Activated CD4-positive, alpha-beta T cell treated with anti-CD3 and anti-CD28 coated beads, Interleukin-2, amount 10 ng/mL, durations not matched to agents 24 days and 14 days (primary cell): Measurements from ENCODE around the gene NELL1. TPM values are rescaled to one million over a fixed set of nuclear protein-coding genes. Genes with fewer than 3 reads are reported as not detected.

Experiments
- DNase-seq: peaks from one replicate; pipeline ENCODE4 v3.0.0; 2022
- H3K27ac Mint-ChIP-seq: one replicate; pipeline ENCODE4 v1.8.0; 2022; ENCODE audit warnings: mild to moderate bottlenecking, mixed read lengths
- H3K27me3 Mint-ChIP-seq: one replicate; pipeline ENCODE4 v1.8.0; 2022; ENCODE audit warnings: mixed read lengths
- H3K36me3 Mint-ChIP-seq: one replicate; pipeline ENCODE4 v1.8.0; 2022; ENCODE audit warnings: low read depth, mild to moderate bottlenecking, mixed read lengths
- H3K4me1 Mint-ChIP-seq: one replicate; pipeline ENCODE4 v1.8.0; 2021; ENCODE audit warnings: mixed read lengths
- H3K4me3 Mint-ChIP-seq: one replicate; pipeline ENCODE4 v1.8.0; 2022; ENCODE audit warnings: mild to moderate bottlenecking, moderate library complexity, mixed read lengths
- H3K9me3 Mint-ChIP-seq: one replicate; pipeline ENCODE4 v1.8.0; 2021; ENCODE audit warnings: mixed read lengths
- intact Hi-C: fragments of 100-400 bp; cut with micrococcal nuclease; formaldehyde crosslinking; loops from one replicate; pipeline ENCODE4 v1.15.1; 2023
- total RNA-seq: library from RNA; stranded (reverse); gene quantifications from 2 replicates; pipeline ENCODE4 v1.2.3, GENCODE V29; 2022

NELL1 gene
- total RNA-seq, 1 donor from 2014 or later, result not detected

GRCh38 chr11:20881328-20882079 is 212.1 kb downstream of the NELL1 start:
- no peak overlapping the region for H3K4me3 Mint-ChIP-seq
- no peaks in the 10 kb centered on the region for H3K9me3 Mint-ChIP-seq
- intact Hi-C loops, result no loop called here
- no peaks in the 10 kb centered on the region for H3K4me1 Mint-ChIP-seq
- no peak for DNase-seq
- no peak overlapping the region for H3K27ac Mint-ChIP-seq
- H3K27me3 Mint-ChIP-seq, result no peaks in the 10 kb centered on the region
- H3K36me3 Mint-ChIP-seq, result no peaks in the 10 kb centered on the region

GRCh38 chr11:20887137-20887536 is 217.8 kb downstream of the NELL1 start:
- H3K27ac Mint-ChIP-seq, result no peak overlapping the region
- no peaks in the 10 kb centered on the region for H3K27me3 Mint-ChIP-seq
- intact Hi-C loops, result no loop called here
- DNase-seq, result no peak
- no peak overlapping the region for H3K4me3 Mint-ChIP-seq
- H3K9me3 Mint-ChIP-seq, result no peaks in the 10 kb centered on the region
- H3K36me3 Mint-ChIP-seq, result no peaks in the 10 kb centered on the region
- no peaks in the 10 kb centered on the region for H3K4me1 Mint-ChIP-seq

- no peak for DNase-seq
- Mint-ChIP-seq H3K9me3 (no peaks in the 10 kb centered on the region), H3K27me3 (no peaks in the 10 kb centered on the region), H3K4me1 (no peaks in the 10 kb centered on the region), H3K27ac (no peak overlapping the region), H3K4me3 (no peak overlapping the region), H3K36me3 (no peaks in the 10 kb centered on the region)
- intact Hi-C loops, result no loop called here
Measured at GRCh38 chr11:20894296-20894695, 224.9 kb downstream of the NELL1 start.

- no peaks in the 10 kb centered on the region for H3K27me3 Mint-ChIP-seq
- intact Hi-C loops, result no loop called here
- H3K9me3 Mint-ChIP-seq, result no peaks in the 10 kb centered on the region
- H3K36me3 Mint-ChIP-seq, result no peaks in the 10 kb centered on the region
- no peak for DNase-seq
- no peak overlapping the region for H3K27ac Mint-ChIP-seq
- H3K4me1 Mint-ChIP-seq, result no peaks in the 10 kb centered on the region
- no peak overlapping the region for H3K4me3 Mint-ChIP-seq
Measured at GRCh38 chr11:20909995-20910726, 240.8 kb downstream of the NELL1 start.

- H3K4me3 Mint-ChIP-seq, result no peak overlapping the region
- no peaks in the 10 kb centered on the region for H3K36me3 Mint-ChIP-seq
- no peak for DNase-seq
- H3K27ac Mint-ChIP-seq, result no peak overlapping the region
- H3K27me3 Mint-ChIP-seq, result no peaks in the 10 kb centered on the region
- intact Hi-C loops, result no loop called here
- H3K9me3 Mint-ChIP-seq, result no peaks in the 10 kb centered on the region
- no peaks in the 10 kb centered on the region for H3K4me1 Mint-ChIP-seq
Measured at GRCh38 chr11:20910733-20911132, 241.3 kb downstream of the NELL1 start.

GRCh38 chr11:20912065-20912821 is 242.9 kb downstream of the NELL1 start:
- no peaks in the 10 kb centered on the region for H3K36me3 Mint-ChIP-seq
- no peaks in the 10 kb centered on the region for H3K9me3 Mint-ChIP-seq
- H3K4me3 Mint-ChIP-seq, result no peak overlapping the region
- no peaks in the 10 kb centered on the region for H3K27me3 Mint-ChIP-seq
- DNase-seq, result no peak
- H3K27ac Mint-ChIP-seq, result no peak overlapping the region
- intact Hi-C loops, result no loop called here
- no peaks in the 10 kb centered on the region for H3K4me1 Mint-ChIP-seq

GRCh38 chr11:20912922-20913512 is 243.6 kb downstream of the NELL1 start:
- Mint-ChIP-seq H3K4me3 (no peak overlapping the region), H3K27me3 (no peaks in the 10 kb centered on the region), H3K27ac (no peak overlapping the region), H3K4me1 (no peaks in the 10 kb centered on the region), H3K36me3 (no peaks in the 10 kb centered on the region), H3K9me3 (no peaks in the 10 kb centered on the region)
- intact Hi-C loops, result no loop called here
- no peak for DNase-seq

GRCh38 chr11:20917306-20917705 is 247.9 kb downstream of the NELL1 start:
- no peaks in the 10 kb centered on the region for H3K27me3 Mint-ChIP-seq
- no peak overlapping the region for H3K4me3 Mint-ChIP-seq
- H3K4me1 Mint-ChIP-seq, result no peaks in the 10 kb centered on the region
- intact Hi-C loops, result no loop called here
- no peaks in the 10 kb centered on the region for H3K36me3 Mint-ChIP-seq
- no peak overlapping the region for H3K27ac Mint-ChIP-seq
- H3K9me3 Mint-ChIP-seq, result no peaks in the 10 kb centered on the region
- DNase-seq, result no peak

GRCh38 chr11:20926799-20927540 is 257.6 kb downstream of the NELL1 start:
- H3K4me1 Mint-ChIP-seq, result no peaks in the 10 kb centered on the region

GRCh38 chr11:20931029-20931428 is 261.6 kb downstream of the NELL1 start:
- no peak overlapping the region for H3K27ac Mint-ChIP-seq

More at GRCh38 chr11:20926799-20927540, 257.6 kb downstream of the NELL1 start:
- Mint-ChIP-seq H3K36me3 (no peaks in the 10 kb centered on the region), H3K27me3 (no peaks in the 10 kb centered on the region), H3K27ac (no peak overlapping the region), H3K9me3 (no peaks in the 10 kb centered on the region), H3K4me3 (no peak overlapping the region)
- intact Hi-C loops, result no loop called here
- no peak for DNase-seq

GRCh38 chr11:20933086-20933485 is 263.7 kb downstream of the NELL1 start:
- intact Hi-C loops, result no loop called here
- H3K4me3 Mint-ChIP-seq, result no peak overlapping the region
- H3K27me3 Mint-ChIP-seq, result no peaks in the 10 kb centered on the region
- H3K9me3 Mint-ChIP-seq, result no peaks in the 10 kb centered on the region
- DNase-seq, result no peak
- no peaks in the 10 kb centered on the region for H3K4me1 Mint-ChIP-seq
- no peak overlapping the region for H3K27ac Mint-ChIP-seq
- no peaks in the 10 kb centered on the region for H3K36me3 Mint-ChIP-seq

More at GRCh38 chr11:20931029-20931428, 261.6 kb downstream of the NELL1 start:
- Mint-ChIP-seq H3K27me3 (no peaks in the 10 kb centered on the region), H3K4me1 (no peaks in the 10 kb centered on the region), H3K36me3 (no peaks in the 10 kb centered on the region), H3K9me3 (no peaks in the 10 kb centered on the region), H3K4me3 (no peak overlapping the region)
- intact Hi-C loops, result no loop called here
- DNase-seq, result no peak

- no peak for DNase-seq
- no peak overlapping the region for H3K4me3 Mint-ChIP-seq
- no peak overlapping the region for H3K27ac Mint-ChIP-seq
- H3K4me1 Mint-ChIP-seq, result no peaks in the 10 kb centered on the region
- H3K9me3 Mint-ChIP-seq, result no peaks in the 10 kb centered on the region
- intact Hi-C loops, result no loop called here
- H3K36me3 Mint-ChIP-seq, result no peaks in the 10 kb centered on the region
- H3K27me3 Mint-ChIP-seq, result no peaks in the 10 kb centered on the region
Measured at GRCh38 chr11:20933958-20934357, 264.6 kb downstream of the NELL1 start.

- no peak for DNase-seq
- Mint-ChIP-seq H3K9me3 (no peaks in the 10 kb centered on the region), H3K27ac (no peak overlapping the region), H3K36me3 (no peaks in the 10 kb centered on the region), H3K4me1 (no peaks in the 10 kb centered on the region), H3K4me3 (no peak overlapping the region), H3K27me3 (no peaks in the 10 kb centered on the region)
- intact Hi-C loops, result no loop called here
Measured at GRCh38 chr11:20934516-20934915, 265.1 kb downstream of the NELL1 start.
